ENCODE results near the gene KLHL26. TPM values are rescaled to one million over a fixed set of nuclear protein-coding genes. Genes with fewer than 3 reads are reported as not detected.
A peak's percentile ranks its signal among the peaks of the same experiment; 100 is the strongest.

KLHL26 gene
- total RNA-seq, 2 experiments from 2014 or later: 15.8 to 16.1 TPM

- Mint-ChIP-seq H3K27ac (no peak overlapping the region), H3K9me3 (no peaks in the 10 kb centered on the region), H3K4me3 (no peak overlapping the region), H3K36me3 (no peaks in the 10 kb centered on the region), H3K4me1 (peaks cover 12% of the 10 kb centered on the region), H3K27me3 (peaks cover 77% of the 10 kb centered on the region)
- no peak for DNase-seq
These were observed 29.4 kb upstream of the KLHL26 start for GRCh38 chr19:18607226-18608101.

DNA sequence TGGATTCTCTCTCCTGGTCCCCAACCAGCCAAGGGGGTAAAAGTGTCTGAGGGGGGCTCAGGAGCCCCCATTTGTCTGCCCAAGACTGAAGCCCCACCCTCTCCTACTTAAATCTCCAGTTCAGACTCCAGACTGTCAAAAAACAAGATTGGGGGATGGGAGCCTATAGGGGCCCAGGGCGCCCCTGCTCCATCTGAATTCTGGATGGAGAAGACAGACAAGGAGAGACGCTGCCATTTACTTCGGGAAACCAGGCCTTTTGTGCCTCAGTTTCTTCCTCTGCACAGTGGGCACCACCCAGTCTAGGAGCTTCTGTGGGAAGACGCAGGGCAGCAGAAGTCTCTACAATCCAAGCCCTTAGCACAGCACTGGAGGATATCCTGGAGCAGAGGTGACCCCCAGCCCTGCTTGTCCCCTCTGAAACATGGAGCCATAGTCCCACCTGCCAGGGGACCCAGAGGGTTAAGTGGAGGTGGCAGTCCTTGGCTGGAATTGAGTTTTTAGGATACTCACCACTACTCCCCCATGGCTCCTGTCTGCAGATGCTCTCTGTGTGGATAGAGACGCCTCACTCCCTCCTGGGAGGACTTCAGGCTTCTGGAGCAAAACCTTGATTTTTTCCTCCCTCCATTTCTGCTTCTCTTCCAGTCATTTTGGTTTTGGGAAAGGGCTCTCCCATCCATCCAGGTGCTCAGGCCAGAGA, 28.6 kb upstream of the KLHL26 start:
- DNase-seq: no peak
- Mint-ChIP-seq H3K36me3 (no peaks in the 10 kb centered on the region), H3K9me3 (no peaks in the 10 kb centered on the region), H3K27me3 (peaks cover 74% of the 10 kb centered on the region), H3K4me3 (no peak overlapping the region), H3K27ac (no peak overlapping the region), H3K4me1 (peaks cover 14% of the 10 kb centered on the region)

- no peaks in the 10 kb centered on the region for H3K9me3 Mint-ChIP-seq
- peaks cover 18% of the 10 kb centered on the region for H3K4me1 Mint-ChIP-seq
- H3K36me3 Mint-ChIP-seq: no peaks in the 10 kb centered on the region
- no peak overlapping the region for H3K4me3 Mint-ChIP-seq
- no peak overlapping the region for H3K27ac Mint-ChIP-seq
- H3K27me3 Mint-ChIP-seq: peaks cover 78% of the 10 kb centered on the region
- DNase-seq: no peak
These were observed 27.8 kb upstream of the KLHL26 start for GRCh38 chr19:18608805-18609716.

DNA sequence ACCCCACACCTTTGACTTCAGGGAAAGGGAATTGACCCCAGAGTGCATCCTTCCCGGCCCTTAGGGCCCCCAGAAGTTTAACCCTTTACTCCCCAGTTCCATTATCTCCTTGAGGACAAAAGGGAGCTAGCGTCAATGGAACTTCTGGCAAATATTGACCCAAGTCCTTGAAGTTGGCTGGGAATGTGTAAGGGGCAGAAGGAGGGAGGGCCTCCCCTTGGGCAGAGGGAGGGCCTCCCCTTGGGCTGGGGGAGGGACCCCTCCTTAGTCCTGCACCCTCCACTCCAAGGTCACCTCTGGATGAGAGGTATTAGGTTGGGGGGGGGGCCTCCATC, 27.1 kb upstream of the KLHL26 start:
- H3K36me3 Mint-ChIP-seq: no peaks in the 10 kb centered on the region
- H3K27me3 Mint-ChIP-seq: peaks cover 80% of the 10 kb centered on the region
- DNase-seq: no peak
- no peak overlapping the region for H3K27ac Mint-ChIP-seq
- peaks cover 18% of the 10 kb centered on the region for H3K4me1 Mint-ChIP-seq
- no peak overlapping the region for H3K4me3 Mint-ChIP-seq
- no peaks in the 10 kb centered on the region for H3K9me3 Mint-ChIP-seq

DNA sequence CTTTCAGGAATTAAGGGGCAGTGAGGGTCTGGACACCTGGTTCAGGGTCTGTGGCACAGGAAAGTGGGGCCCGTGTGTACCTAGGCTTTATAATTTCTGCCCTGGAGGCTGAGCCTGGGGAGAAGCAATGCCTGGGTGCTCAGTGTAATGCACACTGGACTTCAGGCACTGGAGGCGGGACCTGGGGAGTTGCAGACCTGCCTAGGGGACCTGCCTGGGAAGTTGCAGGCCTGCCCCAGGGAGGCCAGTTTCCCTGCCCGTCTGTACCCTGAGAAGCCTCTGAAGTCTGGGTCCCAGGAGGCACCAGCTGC, 26.6 kb upstream of the KLHL26 start:
- Mint-ChIP-seq H3K27me3 (peaks cover 80% of the 10 kb centered on the region), H3K36me3 (no peaks in the 10 kb centered on the region), H3K4me3 (no peak overlapping the region), H3K27ac (no peak overlapping the region), H3K4me1 (peaks cover 18% of the 10 kb centered on the region), H3K9me3 (no peaks in the 10 kb centered on the region)
- no peak for DNase-seq

GRCh38 chr19:18610556-18611326, 26.1 kb upstream of the KLHL26 start:
- Mint-ChIP-seq H3K9me3 (no peaks in the 10 kb centered on the region), H3K36me3 (no peaks in the 10 kb centered on the region), H3K27ac (no peak overlapping the region), H3K27me3 (peaks cover 80% of the 10 kb centered on the region), H3K4me3 (no peak overlapping the region), H3K4me1 (peaks cover 15% of the 10 kb centered on the region)
- DNase-seq: no peak

- DNase-seq: no peak
- H3K27ac Mint-ChIP-seq: no peak overlapping the region
- peaks cover 85% of the 10 kb centered on the region for H3K27me3 Mint-ChIP-seq
- peaks cover 15% of the 10 kb centered on the region for H3K4me1 Mint-ChIP-seq
- H3K36me3 Mint-ChIP-seq: no peaks in the 10 kb centered on the region
- no peaks in the 10 kb centered on the region for H3K9me3 Mint-ChIP-seq
- H3K4me3 Mint-ChIP-seq: no peak overlapping the region
These were observed 25.3 kb upstream of the KLHL26 start for GRCh38 chr19:18611327-18612050.

- H3K27me3 Mint-ChIP-seq: peaks cover 88% of the 10 kb centered on the region
- H3K27ac Mint-ChIP-seq: no peak overlapping the region
- H3K4me3 Mint-ChIP-seq: peak overlapping the region; percentile 67
- peaks cover 15% of the 10 kb centered on the region for H3K4me1 Mint-ChIP-seq
- no peaks in the 10 kb centered on the region for H3K36me3 Mint-ChIP-seq
- no peaks in the 10 kb centered on the region for H3K9me3 Mint-ChIP-seq
- no peak for DNase-seq
These were observed 24.6 kb upstream of the KLHL26 start for GRCh38 chr19:18612051-18612771.

GRCh38 chr19:18612772-18613588, 23.8 kb upstream of the KLHL26 start, which contains the start of gene TMEM59L:
TMEM59L (plus strand) TSS chr19:18612870; CDS start chr19:18612959, 89 bp downstream.
- peak; percentile 40 for DNase-seq
- H3K4me1 Mint-ChIP-seq: peaks cover 15% of the 10 kb centered on the region
- no peaks in the 10 kb centered on the region for H3K36me3 Mint-ChIP-seq
- peaks cover 88% of the 10 kb centered on the region for H3K27me3 Mint-ChIP-seq
- H3K4me3 Mint-ChIP-seq: peak within 1 kb of the TSS; percentile 67
- no peak within 1 kb of the TSS for H3K27ac Mint-ChIP-seq
- no peaks in the 10 kb centered on the region for H3K9me3 Mint-ChIP-seq

GRCh38 chr19:18613589-18614234, 23.1 kb upstream of the KLHL26 start:
- peaks cover 81% of the 10 kb centered on the region for H3K27me3 Mint-ChIP-seq
- no peaks in the 10 kb centered on the region for H3K36me3 Mint-ChIP-seq
- DNase-seq: no peak
- no peaks in the 10 kb centered on the region for H3K9me3 Mint-ChIP-seq
- H3K4me3 Mint-ChIP-seq: peak overlapping the region; percentile 53
- H3K4me1 Mint-ChIP-seq: peaks cover 15% of the 10 kb centered on the region
- H3K27ac Mint-ChIP-seq: no peak overlapping the region

- Mint-ChIP-seq H3K27ac (no peak overlapping the region), H3K9me3 (no peaks in the 10 kb centered on the region), H3K4me3 (no peak overlapping the region), H3K27me3 (peaks cover 62% of the 10 kb centered on the region), H3K36me3 (no peaks in the 10 kb centered on the region), H3K4me1 (peaks cover 13% of the 10 kb centered on the region)
- DNase-seq: no peak
These were observed 20.8 kb upstream of the KLHL26 start for GRCh38 chr19:18616023-18616422.

DNA sequence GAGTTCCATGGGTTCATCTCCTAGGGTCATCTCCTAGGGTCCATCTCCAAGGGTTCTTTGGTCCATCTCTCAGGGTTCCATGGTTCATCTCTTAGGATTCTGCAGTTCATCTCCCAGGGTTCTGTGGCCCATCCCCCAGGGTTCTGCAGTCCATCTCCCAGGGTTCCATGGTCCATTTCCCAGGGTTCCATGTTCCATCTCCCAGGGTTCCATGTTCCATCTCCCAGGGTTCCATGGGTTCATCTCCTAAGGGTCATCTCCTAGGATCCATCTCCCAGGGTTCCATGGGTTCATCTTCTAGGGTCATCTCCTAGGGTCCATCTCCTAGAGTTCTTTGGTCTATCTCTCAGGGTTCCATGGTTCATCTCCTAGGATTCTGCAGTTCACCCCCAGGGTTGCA, 19.3 kb upstream of the KLHL26 start:
- H3K27ac Mint-ChIP-seq: no peak overlapping the region
- H3K4me3 Mint-ChIP-seq: no peak overlapping the region
- no peak for DNase-seq
- peaks cover 5% of the 10 kb centered on the region for H3K4me1 Mint-ChIP-seq
- no peaks in the 10 kb centered on the region for H3K9me3 Mint-ChIP-seq
- no peaks in the 10 kb centered on the region for H3K36me3 Mint-ChIP-seq
- H3K27me3 Mint-ChIP-seq: peaks cover 50% of the 10 kb centered on the region

Measured in activated naive CD8-positive, alpha-beta T cell treated with anti-CD3 and anti-CD28 coated beads for 36 hours (primary cell).